H9 (cell line): Measurements from ENCODE around the gene TPT1. TPM values are rescaled to one million over a fixed set of nuclear protein-coding genes. Genes with fewer than 3 reads are reported as not detected.

Source experiments
- DNase-seq: peaks from one replicate; pipeline ENCODE4 v3.0.0-alpha.2; 2017
- H2AFZ ChIP-seq: one replicate; pipeline ENCODE4 v1.6.1; 2013; ENCODE audit warnings: mild to moderate bottlenecking, low read length, control low read depth, moderate library complexity
- H2AK5ac ChIP-seq: 2 replicates; pipeline ENCODE4 v1.6.1; 2013; ENCODE audit warnings: low read length, control low read depth, mixed read lengths; ENCODE audit not compliant: insufficient read length
- H2BK120ac ChIP-seq: one replicate; pipeline ENCODE4 v1.6.1; 2013; ENCODE audit warnings: low read depth, mild to moderate bottlenecking, low read length, control low read depth, inconsistent platforms; ENCODE audit not compliant: poor library complexity, severe bottlenecking
- H2BK12ac ChIP-seq: 2 replicates; pipeline ENCODE4 v1.6.1; 2013; ENCODE audit warnings: low read length, control low read depth, mixed read lengths, low read depth; ENCODE audit not compliant: insufficient read length
- H2BK15ac ChIP-seq: 2 replicates; pipeline ENCODE4 v1.6.1; 2013; ENCODE audit warnings: low read depth, low read length, control low read depth
- H2BK20ac ChIP-seq: one replicate; pipeline ENCODE4 v1.6.1; 2013; ENCODE audit warnings: low read depth, mild to moderate bottlenecking, low read length, control low read depth, inconsistent platforms; ENCODE audit not compliant: poor library complexity, severe bottlenecking
- H2BK5ac ChIP-seq: 2 replicates; pipeline ENCODE4 v1.6.1; 2013; ENCODE audit warnings: low read length, control low read depth, mixed read lengths; ENCODE audit not compliant: insufficient read length
- H3K14ac ChIP-seq: 2 replicates; pipeline ENCODE4 v1.6.1; 2013; ENCODE audit warnings: low read length, control low read depth; ENCODE audit not compliant: insufficient read depth
- H3K18ac ChIP-seq: 2 replicates; pipeline ENCODE4 v1.6.1; 2013; ENCODE audit warnings: low read depth, mild to moderate bottlenecking, mixed read lengths, low read length, control low read depth; ENCODE audit not compliant: insufficient read length
- H3K23ac ChIP-seq: 2 replicates; pipeline ENCODE4 v1.6.1; 2013; ENCODE audit warnings: low read length, control low read depth, mixed read lengths, low read depth; ENCODE audit not compliant: insufficient read length
- H3K23me2 ChIP-seq: 2 replicates; pipeline ENCODE4 v1.6.1; 2013; ENCODE audit warnings: low read depth, mild to moderate bottlenecking, mixed read lengths, low read length, control low read depth; ENCODE audit not compliant: insufficient read length, poor library complexity, severe bottlenecking
- H3K27ac ChIP-seq: 2 replicates; pipeline ENCODE4 v1.5.1; 2013; ENCODE audit warnings: low read length, control low read depth, mixed read lengths, low read depth; ENCODE audit not compliant: insufficient read length
- H3K27me3 ChIP-seq: 2 replicates; pipeline ENCODE4 v1.6.1; 2013; ENCODE audit warnings: low read length, control low read depth, inconsistent platforms; ENCODE audit not compliant: insufficient read depth
- H3K4ac ChIP-seq: 2 replicates; pipeline ENCODE4 v1.6.1; 2013; ENCODE audit warnings: low read depth, mild to moderate bottlenecking, control low read depth, inconsistent platforms, low read length, moderate library complexity
- H3K4me1 ChIP-seq: 2 replicates; pipeline ENCODE4 v1.6.1; 2013; ENCODE audit warnings: low read length, control low read depth, inconsistent platforms; ENCODE audit not compliant: insufficient read depth
- H3K4me2 ChIP-seq: 2 replicates; pipeline ENCODE4 v1.6.1; 2013; ENCODE audit warnings: low read length, control low read depth, mixed read lengths; ENCODE audit not compliant: insufficient read length, insufficient read depth
- H3K56ac ChIP-seq: 2 replicates; pipeline ENCODE4 v1.6.1; 2013; ENCODE audit warnings: low read depth, mild to moderate bottlenecking, mixed read lengths, low read length, control low read depth; ENCODE audit not compliant: insufficient read length
- H3K79me1 ChIP-seq: 2 replicates; pipeline ENCODE4 v1.6.1; 2013; ENCODE audit warnings: low read depth, mild to moderate bottlenecking, moderate library complexity, low read length, control low read depth, inconsistent platforms; ENCODE audit not compliant: insufficient read depth, poor library complexity, severe bottlenecking
- H3K79me2 ChIP-seq: 2 replicates; pipeline ENCODE4 v1.6.1; 2013; ENCODE audit warnings: low read length, control low read depth, inconsistent platforms; ENCODE audit not compliant: insufficient read depth
- H3K9ac ChIP-seq: 2 replicates; pipeline ENCODE4 v1.6.1; 2013; ENCODE audit warnings: low read length, control low read depth, mixed read lengths; ENCODE audit not compliant: insufficient read length; ENCODE audit errors: extremely low read depth
- H3K9me3 ChIP-seq: one replicate; pipeline ENCODE4 v1.6.1; 2013; ENCODE audit warnings: low read depth, low read length, inconsistent platforms; ENCODE audit not compliant: control insufficient read depth
- H3T11ph ChIP-seq: one replicate; pipeline ENCODE4 v1.6.1; 2013; ENCODE audit warnings: mild to moderate bottlenecking, low read length, control low read depth, inconsistent platforms
- H4K20me1 ChIP-seq: one replicate; pipeline ENCODE4 v1.6.1; 2013; ENCODE audit not compliant: control insufficient read depth, insufficient read length, insufficient read depth
- H4K5ac ChIP-seq: 2 replicates; pipeline ENCODE4 v1.6.1; 2013; ENCODE audit warnings: low read depth, mild to moderate bottlenecking, mixed read lengths, low read length, control low read depth; ENCODE audit not compliant: insufficient read length
- H4K8ac ChIP-seq: replicated peaks from 2 replicates; pipeline ENCODE4 v1.6.1; 2013; ENCODE audit warnings: low read length, control low read depth, mixed read lengths, low read depth; ENCODE audit not compliant: insufficient read length
- H4K91ac ChIP-seq: 2 replicates; pipeline ENCODE4 v1.6.1; 2013; ENCODE audit warnings: low read depth, mild to moderate bottlenecking, moderate library complexity, mixed read lengths, low read length, control low read depth; ENCODE audit not compliant: insufficient read length
- H3K27ac Mint-ChIP-seq, 3 experiments: 2 replicates in 2 of 3; 3 replicates in 1 of 3; pipeline ENCODE4 v1.8.0; 2020 to 2021; ENCODE audit warnings: mixed read lengths in 3 of 3, mild to moderate bottlenecking in 1 of 3, moderate library complexity in 1 of 3
- H3K27me3 Mint-ChIP-seq: 2 replicates; pipeline ENCODE4 v1.8.0; 2021; ENCODE audit warnings: low read depth, mild to moderate bottlenecking, moderate library complexity, mixed read lengths
- H3K36me3 Mint-ChIP-seq, 3 experiments: 2 replicates in 2 of 3; 3 replicates in 1 of 3; pipeline ENCODE4 v1.8.0; 2020 to 2021; ENCODE audit warnings: low read depth in 3 of 3, mixed read lengths in 3 of 3; ENCODE audit not compliant: insufficient read depth in 1 of 3
- H3K4me1 Mint-ChIP-seq, 2 experiments: 2 replicates each; pipeline ENCODE4 v1.8.0; 2020; ENCODE audit warnings: mixed read lengths in 2 of 2
- H3K4me3 Mint-ChIP-seq, 2 experiments: 2 replicates in 1 of 2; 3 replicates in 1 of 2; pipeline ENCODE4 v1.8.0; 2020 to 2021; ENCODE audit warnings: mild to moderate bottlenecking in 2 of 2, mixed read lengths in 2 of 2, moderate library complexity in 1 of 2
- H3K9me3 Mint-ChIP-seq, 2 experiments: 2 replicates in 1 of 2; 3 replicates in 1 of 2; pipeline ENCODE4 v1.8.0; 2020; ENCODE audit warnings: mild to moderate bottlenecking in 2 of 2, mixed read lengths in 2 of 2, moderate library complexity in 1 of 2
- CTCF ChIP-seq: fragments of 200-600 bp; sonication (generic); conservative IDR thresholded peaks from 3 replicates; pipeline ENCODE4 v1.8.0; 2021; ENCODE audit warnings: antibody characterized with exemption, mild to moderate bottlenecking
- WGBS: extraction: QIAGEN DNeasy Blood & Tissue Kit; methylation state at CpG from one replicate; pipeline ENCODE4 v1.1.7; 2013; ENCODE audit warnings: missing lambda C conversion rate, low lambda C conversion rate, mixed read lengths; ENCODE audit not compliant: insufficient read length; ENCODE audit errors: extremely low coverage; 5-methylcytosine and 5-hydroxymethylcytosine counted together
- total RNA-seq: library from RNA; stranded (reverse); gene quantifications from 2 replicates; pipeline ENCODE4 v1.2.1, GENCODE V29; 2021

Gene TPT1
- total RNA-seq, 1 experiment from 2014 or later, result 2,205 TPM

GRCh38 chr13:45302507-45302906 lies 38.5 kb downstream of the TPT1 start:
- no peaks in the 10 kb centered on the region for H4K20me1 ChIP-seq
- H3K27ac Mint-ChIP-seq, result peak overlapping the region in 1 of 3 experiments; percentile 73; a peak in 1 of 7 replicates
- no peak overlapping the region for H4K8ac ChIP-seq
- H3K9ac ChIP-seq, result no peak overlapping the region
- H3K4me1 ChIP-seq, result peaks cover 5% of the 10 kb centered on the region; the same call in 1 of the 2 replicates
- no peaks in the 10 kb centered on the region for H3K36me3 Mint-ChIP-seq
- no peak overlapping the region for H2BK120ac ChIP-seq
- no peak overlapping the region for H3K27ac ChIP-seq
- H3K18ac ChIP-seq, result no peak overlapping the region
- peaks cover 11 to 24% of the 10 kb centered on the region in 2 experiments for H3K4me1 Mint-ChIP-seq
- H3K27me3 Mint-ChIP-seq, result no peaks in the 10 kb centered on the region; the same call in 1 of the 2 replicates
- no peak overlapping the region for H4K5ac ChIP-seq
- no peak overlapping the region for H3K4me2 ChIP-seq
- no peak overlapping the region for H3K23ac ChIP-seq
- H2AK5ac ChIP-seq, result no peak overlapping the region
- no peak overlapping the region for H2BK5ac ChIP-seq
- H2AFZ ChIP-seq, result no peak overlapping the region
- no peak for TF ChIP-seq CTCF
- no peak overlapping the region for H3K14ac ChIP-seq
- no peak overlapping the region for H2BK15ac ChIP-seq
- H3K56ac ChIP-seq, result no peak overlapping the region
- no peak overlapping the region for H3T11ph ChIP-seq
- no peaks in the 10 kb centered on the region for H3K79me2 ChIP-seq
- H3K4me3 Mint-ChIP-seq, result no peak overlapping the region; a peak in 1 of 5 replicates
- DNase-seq, result no peak
- H2BK12ac ChIP-seq, result no peak overlapping the region
- H3K4ac ChIP-seq, result no peak overlapping the region
- H2BK20ac ChIP-seq, result no peak overlapping the region
- whole genome bisulfite sequencing, result no CpG with 5 or more reads among the region's 3 CpGs
- H3K9me3 ChIP-seq, result no peaks in the 10 kb centered on the region
- H3K23me2 ChIP-seq, result no peaks in the 10 kb centered on the region
- H3K27me3 ChIP-seq, result no peaks in the 10 kb centered on the region
- H3K9me3 Mint-ChIP-seq, result no peaks in the 10 kb centered on the region
- no peaks in the 10 kb centered on the region for H3K79me1 ChIP-seq
- H4K91ac ChIP-seq, result no peak overlapping the region
